SKM-1 (cell line): Measurements from ENCODE around the gene COL20A1.
"Not testable (repeated sequence)": the region's sequence is repeated elsewhere in the genome, so short reads cannot be mapped to it uniquely, and the experiment has no call there.

Experiments
- DNase-seq: peaks from one replicate; lab custom pipeline; 2025; ENCODE audit not compliant: unreplicated experiment; lab: John Stamatoyannopoulos, UW

Gene COL20A1

DNA sequence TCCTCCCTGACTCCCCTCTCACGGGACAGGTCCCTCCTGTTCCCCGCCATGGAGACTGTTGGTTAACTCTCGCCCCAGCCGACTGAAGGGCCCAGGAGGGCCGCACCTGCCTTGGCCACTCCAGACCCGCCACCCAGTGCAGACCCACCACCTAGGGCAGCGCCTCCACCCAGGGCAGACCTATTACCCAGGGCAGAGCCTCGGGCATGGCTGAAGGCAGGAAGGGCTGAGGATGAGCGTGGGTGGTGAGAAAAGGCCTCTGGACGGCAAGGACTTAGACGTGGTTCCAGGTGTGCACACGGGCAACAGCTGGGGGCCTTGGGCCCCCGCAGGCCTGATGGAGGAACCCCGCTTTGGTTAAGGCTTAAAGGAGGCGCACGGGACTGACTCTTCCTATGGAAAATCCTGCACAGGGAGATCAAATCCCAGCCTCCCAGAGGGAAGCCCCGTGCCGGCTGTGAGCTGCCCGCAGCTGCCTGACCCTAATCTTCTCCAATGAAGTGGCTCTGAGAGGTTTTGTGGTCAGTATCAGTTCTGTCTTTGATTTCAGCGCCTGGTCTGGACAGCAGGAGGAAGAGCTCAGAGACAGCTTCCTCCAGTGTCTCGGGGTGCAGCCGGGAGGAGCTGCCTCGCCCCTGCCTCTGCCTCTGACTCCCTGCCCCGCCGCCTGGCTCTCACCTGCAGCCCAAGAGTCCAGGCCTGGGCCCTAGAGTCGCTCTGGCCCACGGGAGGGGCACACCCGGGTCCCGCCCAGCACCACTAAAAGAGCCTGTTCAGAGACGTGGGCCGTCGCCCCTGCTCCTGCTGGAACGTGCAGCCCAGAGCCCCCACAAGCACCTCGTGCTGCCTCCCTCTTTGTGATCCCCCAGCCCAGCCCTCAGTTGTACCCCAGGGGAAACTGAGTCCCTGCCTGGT, 80.2 kb downstream of the COL20A1 start:
- no peak for DNase-seq

DNA sequence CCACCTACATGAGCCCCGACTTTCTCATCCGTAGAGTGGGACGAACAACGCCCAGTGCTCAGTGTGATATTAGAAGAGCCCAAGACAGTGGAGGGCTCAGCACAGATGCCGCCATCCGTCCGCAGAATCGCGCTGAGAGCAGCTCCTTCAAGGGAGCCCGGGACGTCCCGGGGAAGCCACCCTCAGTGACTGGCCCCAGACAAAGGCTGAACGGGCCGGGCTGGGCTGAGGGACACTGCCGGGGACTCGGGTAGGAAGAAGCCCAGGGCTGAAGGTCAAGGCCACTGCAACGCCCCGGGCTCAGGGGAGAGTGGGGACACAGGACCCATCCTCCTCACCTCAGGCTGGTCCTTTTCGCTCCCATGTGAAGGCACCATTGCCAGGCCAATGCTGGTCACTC, 81.0 kb downstream of the COL20A1 start:
- DNase-seq, result no peak

DNA sequence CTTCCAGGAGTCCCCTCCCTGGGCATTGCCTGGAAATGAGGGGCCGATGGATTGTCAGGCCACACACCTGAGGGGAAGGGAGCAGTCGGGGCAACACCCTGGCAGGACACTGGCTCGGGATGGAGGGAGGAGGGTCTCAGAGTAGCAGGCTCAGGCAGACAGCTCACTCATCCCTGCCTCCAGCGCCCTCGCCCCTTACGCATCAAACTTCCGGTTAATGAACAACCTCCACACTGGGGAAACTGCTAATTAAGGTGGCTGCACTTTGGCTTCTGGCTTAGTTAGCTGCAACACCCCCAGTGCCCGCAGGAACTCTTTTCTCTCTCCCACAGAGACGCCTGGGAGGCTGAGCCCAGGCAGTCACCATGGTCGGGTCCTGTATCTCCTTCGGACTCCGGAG, 81.5 kb downstream of the COL20A1 start:
- DNase-seq, result no peak

DNA sequence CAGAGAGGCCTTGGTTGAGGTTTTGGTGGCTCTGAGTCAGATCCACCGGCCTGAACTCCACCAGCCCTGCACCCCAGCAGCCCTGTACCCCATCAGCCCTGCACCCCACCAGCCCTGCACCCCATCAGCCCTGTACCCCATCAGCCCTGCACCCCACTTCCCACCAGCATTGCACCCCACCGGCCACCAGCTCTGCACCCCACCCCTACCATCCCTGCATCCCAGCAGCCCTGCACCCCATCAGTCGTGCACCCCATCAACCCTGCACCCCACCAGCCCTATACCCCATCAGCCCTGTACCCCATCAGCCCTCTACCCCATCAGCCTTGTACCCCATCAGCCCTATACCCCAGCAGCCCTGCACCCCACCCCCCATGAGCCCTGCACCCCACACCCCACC, 82.5 kb downstream of the COL20A1 start:
- no peak for DNase-seq

DNA sequence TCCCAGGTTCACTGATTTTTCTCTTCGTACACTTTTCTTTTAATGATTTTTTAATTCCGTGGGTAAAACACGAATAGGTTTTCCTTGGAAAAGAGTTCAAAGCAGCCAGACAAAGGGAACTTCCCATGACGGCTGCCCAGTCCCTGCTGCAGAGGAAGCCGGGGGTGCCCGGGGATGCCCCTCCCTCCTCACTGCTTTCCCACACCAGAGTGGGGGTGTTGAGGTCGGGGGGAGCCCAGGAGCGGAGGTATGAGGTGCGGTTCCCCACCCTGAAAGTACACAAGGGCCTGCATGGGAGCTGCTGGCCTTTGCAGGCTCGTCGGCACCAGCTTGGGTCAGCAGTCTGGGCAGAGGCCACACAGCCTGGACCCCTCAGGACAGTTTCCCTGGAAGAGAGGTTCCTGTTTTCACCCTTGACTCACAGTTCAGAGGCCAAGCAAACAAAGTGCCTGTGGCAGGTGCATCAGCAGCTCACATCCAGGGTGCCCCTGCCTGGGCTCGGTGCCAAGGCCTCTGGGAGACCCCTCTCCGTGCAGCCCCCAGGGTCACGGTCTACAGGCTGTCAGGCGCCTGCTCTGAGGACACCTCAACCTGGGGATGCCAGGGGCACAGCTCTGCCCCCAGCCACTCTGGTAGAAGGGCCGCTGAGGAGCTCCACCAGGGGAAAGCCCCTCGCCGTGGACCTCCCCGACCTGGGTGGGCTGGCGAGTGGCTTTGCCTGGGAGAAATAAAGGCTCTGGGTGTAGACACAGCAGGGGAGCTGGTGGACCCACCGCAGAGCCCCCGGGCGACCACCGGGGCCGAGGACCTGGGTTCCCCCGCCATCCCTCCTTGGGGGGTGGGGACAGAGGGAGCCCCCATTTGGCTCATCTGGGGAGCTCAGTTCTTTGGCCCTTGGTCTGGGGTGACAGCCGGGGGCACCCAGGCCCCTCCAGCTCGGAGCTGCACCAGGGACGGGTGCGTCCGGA, 83.6 kb downstream of the COL20A1 start:
- DNase-seq, result no peak

DNA sequence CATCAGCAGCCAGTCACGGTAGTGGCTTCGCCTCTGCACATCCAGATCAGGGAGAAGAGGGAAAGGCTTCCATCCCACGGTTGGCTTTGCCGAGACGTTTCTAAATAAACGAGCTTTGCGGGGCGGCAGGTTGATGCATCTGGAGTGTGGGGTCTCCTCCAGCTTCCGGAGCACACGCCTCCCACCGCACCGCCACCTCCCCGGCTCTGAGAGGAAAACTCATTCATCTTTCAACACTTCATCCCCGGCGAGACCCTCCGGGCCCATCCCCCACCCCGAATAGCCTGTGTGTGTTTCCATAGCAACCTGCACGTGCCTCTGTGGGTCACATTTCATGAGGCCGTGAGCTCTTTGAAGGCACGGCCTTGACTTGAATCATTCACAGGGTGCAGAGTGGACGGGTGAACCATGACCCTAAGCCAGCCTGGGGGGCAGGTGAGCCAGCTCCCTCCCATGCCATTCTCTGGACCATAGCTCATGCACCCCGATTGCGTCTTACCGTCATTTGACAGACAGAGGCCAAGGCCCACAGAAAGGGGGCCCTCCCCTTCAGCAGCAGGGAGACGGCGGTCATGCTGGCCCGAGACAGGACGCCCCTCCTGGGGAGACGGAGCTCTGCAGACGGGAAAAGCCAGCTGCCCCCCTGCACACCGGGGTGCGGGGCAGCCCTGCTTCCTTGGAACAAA, 84.4 kb downstream of the COL20A1 start:
- no peak for DNase-seq

DNA sequence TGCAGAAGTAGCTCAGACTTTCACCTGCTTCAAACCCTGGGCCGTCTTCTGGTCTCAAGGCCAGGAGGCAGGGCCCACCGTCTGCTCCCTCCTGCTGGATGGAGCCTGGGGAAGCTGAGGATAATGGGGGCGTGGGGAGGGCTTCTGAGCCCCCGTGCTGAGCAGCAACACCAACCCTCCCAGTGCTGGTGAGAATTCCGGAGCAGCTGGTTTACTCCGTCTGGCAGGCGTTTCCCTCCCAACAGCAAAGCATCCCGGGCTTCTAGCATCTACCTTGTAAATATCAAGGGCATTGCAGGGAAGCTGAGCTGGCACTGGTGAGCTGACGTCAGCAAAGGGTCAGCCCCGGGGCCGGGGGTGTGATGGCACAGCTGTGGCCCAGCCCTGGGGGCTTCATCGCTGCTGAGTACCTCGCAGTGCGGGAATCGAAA, 85.0 kb downstream of the COL20A1 start:
- no peak for DNase-seq

DNA sequence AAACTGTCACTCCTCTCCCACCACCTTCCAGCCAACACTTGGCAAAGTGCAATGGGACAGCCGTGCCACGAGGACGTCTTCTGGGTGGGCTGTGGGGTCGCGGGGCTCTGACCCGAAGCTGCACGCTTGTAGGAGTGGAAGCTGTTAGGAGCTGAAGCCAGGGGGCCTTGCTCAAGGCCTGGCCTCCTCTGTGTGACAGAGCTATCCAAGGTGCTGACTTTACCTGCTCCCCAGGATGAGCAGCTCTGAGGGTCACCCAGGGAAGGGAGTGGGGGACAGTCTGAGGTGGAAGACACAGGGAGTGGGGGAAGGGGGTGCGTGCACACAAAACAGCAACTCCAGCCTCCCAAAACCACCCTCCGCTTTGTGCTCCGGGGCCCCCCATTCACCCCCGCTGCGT, 85.6 kb downstream of the COL20A1 start:
- DNase-seq, result no peak

DNA sequence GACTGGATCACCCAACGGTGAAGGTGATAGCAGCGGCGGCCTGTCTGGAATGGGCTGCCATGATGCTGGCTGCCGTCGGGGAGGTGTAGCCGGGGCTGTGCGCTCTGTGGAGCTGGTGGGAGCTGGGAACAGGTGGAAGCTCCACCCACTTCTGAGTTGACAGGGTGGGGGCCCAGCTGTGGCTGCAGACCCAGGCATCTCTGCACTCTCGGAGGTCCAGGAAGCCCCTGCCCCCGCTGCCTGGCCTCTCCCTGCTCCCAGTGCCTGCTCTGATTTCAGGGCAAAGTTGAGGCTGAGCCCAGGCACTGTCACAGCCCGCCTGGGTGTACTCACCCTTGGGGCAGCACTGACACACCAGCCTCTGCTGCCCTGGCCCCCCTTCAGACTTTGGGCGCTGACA, 86.3 kb downstream of the COL20A1 start:
- DNase-seq, result no peak

DNA sequence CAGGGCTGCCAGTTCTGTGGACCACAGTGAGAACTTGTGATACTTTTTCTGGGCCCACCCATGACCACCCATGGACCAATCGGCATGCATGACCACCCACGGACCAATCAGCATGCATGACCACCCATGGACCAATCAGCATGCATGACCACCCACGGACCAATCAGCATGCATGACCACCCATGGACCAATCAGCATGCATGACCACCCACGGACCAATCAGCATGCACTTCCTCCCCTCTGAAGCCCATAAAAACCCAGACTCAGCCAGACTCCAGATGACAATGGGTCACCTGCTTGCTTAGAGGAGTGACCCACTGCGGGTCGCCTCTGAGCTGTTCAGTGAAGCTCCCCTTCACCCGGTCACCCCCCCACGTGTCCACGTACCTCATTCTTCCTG, 86.9 kb downstream of the COL20A1 start:
- not testable (repeated sequence) for DNase-seq

DNA sequence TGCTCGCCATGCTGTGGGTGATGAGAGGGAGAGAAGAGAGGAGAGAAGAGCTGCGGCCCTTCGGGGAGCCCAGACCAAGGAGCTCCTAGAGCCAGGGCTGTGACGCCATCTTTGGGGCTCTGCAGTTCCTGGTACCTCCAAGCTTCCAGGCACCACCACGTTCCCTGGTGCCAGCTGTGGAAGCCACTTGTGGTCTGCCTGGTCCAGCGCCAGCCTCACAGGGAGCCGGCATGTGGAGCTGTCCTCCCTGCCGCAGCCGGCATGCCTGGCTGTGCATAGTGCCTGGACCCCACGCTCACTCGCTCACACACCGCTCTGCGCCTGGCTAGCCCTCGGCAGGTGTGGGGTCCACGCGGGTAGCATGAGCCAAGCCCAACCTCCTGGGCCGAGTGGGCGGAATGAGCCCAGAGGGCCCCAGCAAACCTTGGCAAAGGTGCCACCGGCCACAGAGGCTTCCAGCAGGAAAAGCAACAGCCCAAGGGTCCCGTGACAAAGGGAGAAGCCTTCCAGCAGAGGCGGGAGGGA, 87.4 kb downstream of the COL20A1 start:
- DNase-seq, result no peak

DNA sequence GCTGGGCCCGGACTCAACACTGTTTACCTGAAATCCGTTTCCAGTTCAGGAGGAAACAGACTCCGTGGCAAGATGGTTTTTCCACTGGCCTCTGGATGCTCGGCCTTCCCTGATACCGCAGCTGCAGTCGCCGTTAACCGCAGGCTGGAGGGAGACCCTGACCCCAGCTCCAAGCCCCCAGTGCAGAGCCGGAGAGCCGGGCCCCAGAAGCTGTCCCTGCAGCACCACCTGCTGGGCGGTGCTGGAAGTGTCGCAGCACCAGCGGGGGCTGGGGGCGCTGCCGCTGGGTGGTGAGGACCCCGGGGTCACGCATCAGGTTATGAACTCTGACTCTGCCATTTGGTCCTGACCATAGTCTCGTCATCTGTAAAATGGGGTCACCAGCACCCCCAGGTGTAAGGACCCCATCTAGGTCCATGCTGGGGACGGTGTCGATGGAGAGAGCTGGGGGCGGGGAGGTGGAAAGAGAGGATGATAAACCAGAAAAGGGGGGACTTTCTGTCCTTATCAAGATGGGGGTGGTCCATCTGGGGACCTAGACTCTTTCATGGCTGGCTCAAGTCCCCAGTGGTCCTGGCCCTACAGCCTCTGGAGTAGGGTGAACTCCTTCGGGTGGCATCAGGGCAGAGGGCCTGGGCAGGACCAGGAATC, 88.9 kb downstream of the COL20A1 start:
- no peak for DNase-seq

DNA sequence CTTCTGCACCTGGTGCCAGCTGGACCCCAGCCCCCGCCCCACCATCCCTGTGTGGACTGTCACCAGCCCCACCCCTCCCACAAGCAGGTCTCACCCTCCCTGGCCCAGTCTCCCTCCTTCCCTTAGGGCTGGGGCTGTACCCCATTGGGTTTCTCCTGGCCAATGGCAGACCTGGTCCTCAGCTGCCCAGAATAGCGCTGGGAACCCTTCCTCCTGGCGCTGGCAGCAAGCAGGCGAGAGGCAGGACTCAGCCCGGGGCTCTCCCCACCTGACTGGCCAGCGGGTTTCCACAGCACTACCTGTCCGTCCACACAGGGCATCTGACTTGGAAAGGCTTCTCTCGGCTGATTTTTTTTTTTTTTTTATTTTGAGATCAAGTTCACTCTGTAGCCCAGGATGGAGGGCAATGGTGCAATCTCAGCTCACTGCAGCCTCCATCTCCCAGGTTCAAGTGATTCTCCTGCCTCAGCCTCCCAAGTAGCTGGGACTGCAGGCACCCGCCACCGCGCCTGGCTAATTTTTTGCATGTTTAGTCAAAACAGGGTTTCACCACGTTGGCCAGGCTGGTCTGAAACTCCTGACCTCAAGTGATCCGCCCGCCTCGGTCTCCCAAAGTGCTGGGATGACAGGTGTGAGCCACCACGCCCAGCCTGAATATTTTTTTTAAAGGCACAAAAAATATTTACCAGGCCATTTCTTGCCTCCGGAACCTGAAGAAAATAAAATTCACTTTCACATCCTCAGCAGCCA, 89.7 kb downstream of the COL20A1 start:
- no peak for DNase-seq

DNA sequence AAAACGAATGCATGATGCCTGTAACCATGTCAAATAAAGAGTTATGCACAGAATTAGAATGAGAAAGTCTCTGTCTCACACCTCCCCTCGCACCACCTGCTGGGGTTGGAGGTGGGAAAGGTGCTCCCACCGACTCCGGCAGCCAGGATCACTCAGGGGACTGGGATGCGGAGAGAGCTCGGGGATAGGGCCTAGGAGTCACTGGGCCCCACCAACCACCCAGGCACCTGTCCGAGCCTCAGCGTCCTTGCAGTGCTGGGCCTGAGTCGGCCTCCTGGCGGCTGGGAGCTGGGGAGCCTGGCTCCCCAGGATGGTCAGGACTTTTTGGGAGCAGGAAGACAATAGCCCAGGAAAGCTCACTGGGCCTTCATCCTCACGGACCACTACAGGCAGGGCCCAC, 90.6 kb downstream of the COL20A1 start:
- DNase-seq, result no peak

DNA sequence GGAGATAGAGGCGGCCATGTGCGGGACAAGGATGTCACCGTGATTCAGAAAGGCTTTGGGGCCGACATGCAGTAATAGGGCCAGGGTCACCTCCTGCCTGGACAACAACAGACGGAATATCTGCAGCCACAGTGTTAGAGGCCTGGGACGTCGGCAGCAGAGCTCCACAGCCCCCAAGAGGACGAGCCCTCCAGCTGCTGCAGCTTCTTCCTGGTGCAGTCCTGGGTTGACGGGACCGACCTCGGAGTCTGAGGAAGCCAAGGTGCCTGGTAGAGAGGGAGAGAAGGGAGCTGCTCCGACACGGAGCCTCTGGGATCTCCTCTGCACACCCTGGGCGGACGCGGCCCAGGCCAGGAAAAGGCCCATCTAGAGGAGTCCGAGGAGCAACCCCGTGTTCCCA, 91.3 kb downstream of the COL20A1 start:
- no peak for DNase-seq
